Suprapubic skin (tissue), 4 donors: ENCODE measurements around the gene ATE1. TPM values are rescaled to one million over a fixed set of nuclear protein-coding genes. Genes with fewer than 3 reads are reported as not detected.
A peak's percentile ranks its signal among the peaks of the same experiment; 100 is the strongest.

Source experiments
- DNase-seq, 2 donors: peaks; one replicate each; pipeline ENCODE4 v3.0.0-alpha.2; 2019; ENCODE audit warnings: low spot score in 2 of 2
- H3K27ac ChIP-seq: fragments of 200-600 bp; sonication (generic); one replicate; pipeline ENCODE4 v1.5.1; 2019
- H3K27me3 ChIP-seq: fragments of 200-600 bp; sonication (generic); one replicate; pipeline ENCODE4 v1.5.1; 2019
- H3K36me3 ChIP-seq: fragments of 200-600 bp; sonication (generic); one replicate; pipeline ENCODE4 v1.5.1; 2019
- H3K4me1 ChIP-seq: fragments of 200-600 bp; sonication (generic); one replicate; pipeline ENCODE4 v1.5.1; 2019
- H3K4me3 ChIP-seq: fragments of 200-600 bp; sonication (generic); one replicate; pipeline ENCODE4 v1.5.1; 2019; ENCODE audit warnings: mild to moderate bottlenecking
- H3K9me3 ChIP-seq: fragments of 200-600 bp; sonication (generic); one replicate; pipeline ENCODE4 v1.5.1; 2019
- EP300 ChIP-seq: sonication (generic); formaldehyde crosslinking; IDR thresholded peaks from one replicate; pipeline ENCODE4 v1.6.1; 2017; ENCODE audit warnings: antibody characterized with exemption
- POLR2A ChIP-seq, 2 donors: fragments of 450-650 bp; IDR thresholded peaks; one replicate each; pipeline ENCODE4 v1.6.1; 2017; ENCODE audit warnings: antibody characterized with exemption in 2 of 2, mild to moderate bottlenecking in 2 of 2, moderate library complexity in 2 of 2
- POLR2AphosphoS5 ChIP-seq, 3 donors: sonication (generic); formaldehyde crosslinking; IDR thresholded peaks; one replicate each; pipeline ENCODE4 v1.6.1; 2017; ENCODE audit warnings: antibody characterized with exemption in 3 of 3
- WGBS: methylation state at CpG from one replicate; pipeline ENCODE4 v1.1.5; 2018; 5-methylcytosine and 5-hydroxymethylcytosine counted together
- total RNA-seq, 4 donors: library from RNA; depleted of rRNA; stranded (reverse); fragments of >200 nt; gene quantifications; one replicate each; pipeline ENCODE4 v1.1.0, GENCODE V29; 2016
- TF ChIP-seq, protein P1 (sequence below), 2 donors: fragments of 200-600 bp in 1 of 2; fragments of 450-650 bp in 1 of 2; sonication (generic) in 1 of 2; IDR thresholded peaks; one replicate each; pipeline ENCODE4 v1.5.1; 2016 to 2019; ENCODE audit warnings: antibody characterized with exemption in 2 of 2, mild to moderate bottlenecking in 1 of 2, moderate library complexity in 1 of 2

Gene ATE1
- total RNA-seq, 4 donors from 2014 or later = 20.3 to 23.2 (median 21.7) TPM

GRCh38 chr10:121889212-121889611, 38.6 kb downstream of the ATE1 start:
- DNase-seq = no peak
- Histone ChIP-seq H3K36me3 (peaks cover 13% of the 10 kb centered on the region), H3K27ac (no peak overlapping the region), H3K9me3 (no peaks in the 10 kb centered on the region), H3K4me1 (no peaks in the 10 kb centered on the region), H3K4me3 (no peak overlapping the region), H3K27me3 (no peaks in the 10 kb centered on the region)
- WGBS = 81% methylated on average over 5 of the region's 5 CpGs
- no peak for TF ChIP-seq POLR2AphosphoS5 (IDR thresholded peaks at IDR 0.05)
- TF ChIP-seq EP300 = no peak
- TF ChIP-seq POLR2A (IDR thresholded peaks at IDR 0.05) = no peak
- TF ChIP-seq, protein P1, sequence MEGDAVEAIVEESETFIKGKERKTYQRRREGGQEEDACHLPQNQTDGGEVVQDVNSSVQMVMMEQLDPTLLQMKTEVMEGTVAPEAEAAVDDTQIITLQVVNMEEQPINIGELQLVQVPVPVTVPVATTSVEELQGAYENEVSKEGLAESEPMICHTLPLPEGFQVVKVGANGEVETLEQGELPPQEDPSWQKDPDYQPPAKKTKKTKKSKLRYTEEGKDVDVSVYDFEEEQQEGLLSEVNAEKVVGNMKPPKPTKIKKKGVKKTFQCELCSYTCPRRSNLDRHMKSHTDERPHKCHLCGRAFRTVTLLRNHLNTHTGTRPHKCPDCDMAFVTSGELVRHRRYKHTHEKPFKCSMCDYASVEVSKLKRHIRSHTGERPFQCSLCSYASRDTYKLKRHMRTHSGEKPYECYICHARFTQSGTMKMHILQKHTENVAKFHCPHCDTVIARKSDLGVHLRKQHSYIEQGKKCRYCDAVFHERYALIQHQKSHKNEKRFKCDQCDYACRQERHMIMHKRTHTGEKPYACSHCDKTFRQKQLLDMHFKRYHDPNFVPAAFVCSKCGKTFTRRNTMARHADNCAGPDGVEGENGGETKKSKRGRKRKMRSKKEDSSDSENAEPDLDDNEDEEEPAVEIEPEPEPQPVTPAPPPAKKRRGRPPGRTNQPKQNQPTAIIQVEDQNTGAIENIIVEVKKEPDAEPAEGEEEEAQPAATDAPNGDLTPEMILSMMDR (IDR thresholded peaks at IDR 0.05) = no peak

GRCh38 chr10:121886997-121887622, 40.7 kb downstream of the ATE1 start:
- Histone ChIP-seq H3K27me3 (no peaks in the 10 kb centered on the region), H3K4me3 (no peak overlapping the region), H3K4me1 (no peaks in the 10 kb centered on the region), H3K9me3 (no peaks in the 10 kb centered on the region), H3K27ac (no peak overlapping the region), H3K36me3 (peaks cover 5% of the 10 kb centered on the region)
- TF ChIP-seq, protein P1 (IDR thresholded peaks at IDR 0.05) = peak; percentile 49 to 78
- TF ChIP-seq POLR2A (IDR thresholded peaks at IDR 0.05) (no peak), EP300 (no peak), POLR2AphosphoS5 (IDR thresholded peaks at IDR 0.05) (no peak)
- 43% methylated on average over 7 of the region's 7 CpGs for WGBS
- no peak for DNase-seq

GRCh38 chr10:121886181-121886580, 41.6 kb downstream of the ATE1 start:
- DNase-seq = no peak
- H3K4me1 ChIP-seq = no peaks in the 10 kb centered on the region
- TF ChIP-seq POLR2A (IDR thresholded peaks at IDR 0.05) (no peak), EP300 (no peak), POLR2AphosphoS5 (IDR thresholded peaks at IDR 0.05) (no peak)
- TF ChIP-seq, protein P1 (IDR thresholded peaks at IDR 0.05) = no peak
- no peaks in the 10 kb centered on the region for H3K9me3 ChIP-seq
- H3K27ac ChIP-seq = no peak overlapping the region
- 93% methylated on average over 5 of the region's 5 CpGs for WGBS
- no peaks in the 10 kb centered on the region for H3K36me3 ChIP-seq
- no peak overlapping the region for H3K4me3 ChIP-seq
- no peaks in the 10 kb centered on the region for H3K27me3 ChIP-seq

- Histone ChIP-seq H3K27me3 (no peaks in the 10 kb centered on the region), H3K9me3 (no peaks in the 10 kb centered on the region), H3K4me3 (no peak overlapping the region), H3K36me3 (peaks cover 4% of the 10 kb centered on the region), H3K4me1 (no peaks in the 10 kb centered on the region), H3K27ac (no peak overlapping the region)
- TF ChIP-seq EP300 (no peak), POLR2AphosphoS5 (IDR thresholded peaks at IDR 0.05) (no peak), POLR2A (IDR thresholded peaks at IDR 0.05) (no peak)
- TF ChIP-seq, protein P1 (IDR thresholded peaks at IDR 0.05) = no peak
- DNase-seq = no peak
These were observed 46.9 kb downstream of the ATE1 start for GRCh38 chr10:121880895-121881294.

- no peak overlapping the region for H3K4me3 ChIP-seq
- DNase-seq = no peak
- no peaks in the 10 kb centered on the region for H3K9me3 ChIP-seq
- H3K36me3 ChIP-seq = peaks cover 4% of the 10 kb centered on the region
- no peaks in the 10 kb centered on the region for H3K27me3 ChIP-seq
- TF ChIP-seq EP300 = no peak
- TF ChIP-seq, protein P1 (IDR thresholded peaks at IDR 0.05) = no peak
- no peak for TF ChIP-seq POLR2A (IDR thresholded peaks at IDR 0.05)
- TF ChIP-seq POLR2AphosphoS5 (IDR thresholded peaks at IDR 0.05) = no peak
- H3K27ac ChIP-seq = no peak overlapping the region
- 87% methylated on average over 4 of the region's 4 CpGs for WGBS
- no peaks in the 10 kb centered on the region for H3K4me1 ChIP-seq
These were observed 48.4 kb downstream of the ATE1 start for GRCh38 chr10:121879476-121879875.
